ENCODE measurements around the gene CLSTN2.

Gene CLSTN2

GRCh38 chr3:139940622-139941021 lies 5.6 kb downstream of the CLSTN2 start:
- no peak for FAIRE-seq
- DNase-seq (ENCODE audit: extremely low spot score, insufficient read length, low read depth), result no peak

DNA sequence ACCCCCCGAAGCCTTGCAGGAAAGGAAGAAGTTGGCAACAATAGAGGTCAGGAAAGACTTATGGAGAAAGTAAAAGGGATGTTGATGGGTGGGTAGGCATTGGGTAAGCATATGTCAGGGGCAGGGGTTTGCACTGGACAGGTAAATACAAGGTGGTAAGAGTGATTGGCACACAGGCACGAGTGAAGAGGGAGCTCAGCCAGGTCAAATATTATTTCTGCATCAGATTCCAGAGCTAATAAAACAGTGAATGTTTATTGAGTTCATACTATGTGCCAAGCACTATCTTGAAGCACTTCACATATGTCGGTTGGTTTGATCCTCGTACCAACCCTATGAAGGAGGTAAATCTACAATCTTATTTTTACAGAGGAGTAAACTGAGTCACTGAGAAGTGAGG lies 6.6 kb downstream of the CLSTN2 start:
- no peak for FAIRE-seq

GRCh38 chr3:139944256-139944910 lies 9.4 kb downstream of the CLSTN2 start:
- FAIRE-seq, result no peak
- no peak for DNase-seq (ENCODE audit: extremely low spot score, insufficient read length, low read depth)

More for the DNA sequence above, 6.6 kb downstream of the CLSTN2 start:
- no peak for DNase-seq (ENCODE audit: extremely low spot score, insufficient read length, low read depth)

GRCh38 chr3:139945386-139945785 lies 10.4 kb downstream of the CLSTN2 start:
- DNase-seq (ENCODE audit: extremely low spot score, insufficient read length, low read depth) (no peak), FAIRE-seq (no peak)

- FAIRE-seq, result no peak
- no peak for DNase-seq (ENCODE audit: extremely low spot score, insufficient read length, low read depth)
Measured at GRCh38 chr3:139945942-139946341, 11.0 kb downstream of the CLSTN2 start.

GRCh38 chr3:139948467-139948866 lies 13.5 kb downstream of the CLSTN2 start:
- no peak for FAIRE-seq
- DNase-seq (ENCODE audit: extremely low spot score, insufficient read length, low read depth), result no peak

DNA sequence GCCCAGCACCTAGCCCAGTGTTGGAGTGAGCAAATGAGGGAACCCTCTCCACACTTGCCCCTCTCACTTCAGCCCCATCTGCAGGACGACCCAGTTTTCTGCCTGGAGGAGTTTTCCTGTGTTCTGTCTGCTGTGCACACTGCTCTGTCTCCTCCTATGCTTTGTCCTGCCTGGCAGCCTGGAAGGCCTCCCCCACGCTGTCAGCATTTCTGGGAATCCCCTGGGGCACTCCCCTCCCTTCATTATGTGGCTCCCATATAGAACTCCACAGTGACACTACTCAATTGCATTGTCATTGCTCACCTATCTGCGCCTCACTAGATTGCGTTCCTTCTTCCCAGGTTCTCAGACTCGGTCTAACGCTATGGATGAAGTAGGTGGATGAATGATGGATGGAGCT lies 13.9 kb downstream of the CLSTN2 start:
- DNase-seq (ENCODE audit: extremely low spot score, insufficient read length, low read depth), result no peak
- FAIRE-seq, result no peak

DNA sequence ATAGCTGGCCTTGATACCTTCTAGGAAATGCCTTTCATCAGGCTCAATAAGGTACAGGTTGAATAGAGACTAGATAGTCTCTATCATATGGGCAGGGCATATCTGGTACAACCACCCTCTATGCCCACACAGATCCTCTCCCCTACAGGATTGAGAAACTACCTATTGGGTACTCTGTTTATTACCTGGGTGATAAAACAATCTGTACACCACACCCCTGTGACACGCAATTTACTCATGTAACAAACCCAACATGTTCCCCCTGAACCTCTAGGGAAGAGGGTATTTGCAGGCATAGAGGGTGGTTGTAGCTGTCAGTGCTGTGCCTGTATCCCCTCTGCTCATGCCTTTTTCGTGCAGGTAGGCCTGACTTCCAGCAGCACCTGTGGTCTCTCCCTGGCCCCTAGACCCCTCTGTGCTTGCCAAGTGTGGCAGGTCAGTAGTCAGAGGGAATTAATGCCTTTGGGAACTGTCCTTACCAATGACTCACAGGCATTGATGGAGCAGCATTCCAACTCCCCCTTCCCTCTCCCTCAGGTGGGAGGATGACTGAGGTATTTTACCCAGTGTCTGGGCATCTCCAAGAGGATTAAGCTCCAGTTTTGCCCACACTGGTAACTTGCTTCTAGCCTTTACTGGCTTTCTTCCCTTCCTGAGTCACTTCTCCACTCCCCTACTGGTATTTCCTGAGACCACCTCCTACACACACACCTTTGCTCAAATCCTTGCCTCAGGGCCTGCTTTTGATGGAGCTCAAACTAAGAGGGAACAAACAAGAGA lies 18.3 kb downstream of the CLSTN2 start:
- FAIRE-seq (no peak), DNase-seq (ENCODE audit: extremely low spot score, insufficient read length, low read depth) (no peak)

DNA sequence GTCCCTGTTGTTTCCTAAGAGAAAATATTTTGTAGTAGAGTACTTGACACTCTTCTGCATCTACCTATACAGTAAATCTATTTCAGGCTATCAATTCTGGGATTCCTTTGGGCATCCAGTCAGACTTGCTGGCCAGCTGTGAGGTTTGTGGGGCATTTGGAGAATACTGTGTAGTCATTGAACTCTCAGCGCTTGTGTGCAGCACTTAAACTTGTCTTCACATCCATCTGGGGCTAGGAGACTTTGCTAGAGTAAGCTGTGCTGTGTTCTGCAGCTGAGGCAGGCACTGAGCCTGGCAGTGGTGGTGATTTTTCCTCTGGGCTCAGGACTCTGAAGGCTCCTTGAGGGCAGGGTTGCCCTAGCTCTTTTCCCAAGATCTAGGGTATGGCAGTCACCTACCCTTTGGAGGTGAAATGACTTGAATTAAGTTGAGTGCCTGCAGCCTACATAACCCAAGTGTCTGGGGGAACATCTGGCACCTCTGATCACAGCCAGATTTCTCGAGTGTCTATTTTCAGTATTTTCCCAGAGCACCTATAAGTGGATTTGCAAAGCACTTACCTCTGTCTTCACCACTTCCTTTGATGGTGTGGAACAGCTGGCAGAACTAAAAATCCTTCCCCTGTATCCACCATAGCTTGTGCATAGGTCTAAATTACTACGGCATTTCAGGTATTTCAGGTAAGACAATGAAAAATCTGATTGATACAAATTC lies 19.3 kb downstream of the CLSTN2 start:
- DNase-seq (ENCODE audit: extremely low spot score, insufficient read length, low read depth) (no peak), FAIRE-seq (no peak)

- DNase-seq (ENCODE audit: extremely low spot score, insufficient read length, low read depth) (no peak), FAIRE-seq (no peak)
Measured at GRCh38 chr3:139957844-139958243, 22.9 kb downstream of the CLSTN2 start.

- DNase-seq (ENCODE audit: extremely low spot score, insufficient read length, low read depth), result no peak
- no peak for FAIRE-seq
Measured at GRCh38 chr3:139969386-139969785, 34.4 kb downstream of the CLSTN2 start.

GRCh38 chr3:139970526-139970925 lies 35.5 kb downstream of the CLSTN2 start:
- no peak for FAIRE-seq

GRCh38 chr3:139974809-139975425 lies 39.9 kb downstream of the CLSTN2 start:
- no peak for FAIRE-seq
- no peak for DNase-seq (ENCODE audit: extremely low spot score, insufficient read length, low read depth)

More at GRCh38 chr3:139970526-139970925, 35.5 kb downstream of the CLSTN2 start:
- no peak for DNase-seq (ENCODE audit: extremely low spot score, insufficient read length, low read depth)

DNA sequence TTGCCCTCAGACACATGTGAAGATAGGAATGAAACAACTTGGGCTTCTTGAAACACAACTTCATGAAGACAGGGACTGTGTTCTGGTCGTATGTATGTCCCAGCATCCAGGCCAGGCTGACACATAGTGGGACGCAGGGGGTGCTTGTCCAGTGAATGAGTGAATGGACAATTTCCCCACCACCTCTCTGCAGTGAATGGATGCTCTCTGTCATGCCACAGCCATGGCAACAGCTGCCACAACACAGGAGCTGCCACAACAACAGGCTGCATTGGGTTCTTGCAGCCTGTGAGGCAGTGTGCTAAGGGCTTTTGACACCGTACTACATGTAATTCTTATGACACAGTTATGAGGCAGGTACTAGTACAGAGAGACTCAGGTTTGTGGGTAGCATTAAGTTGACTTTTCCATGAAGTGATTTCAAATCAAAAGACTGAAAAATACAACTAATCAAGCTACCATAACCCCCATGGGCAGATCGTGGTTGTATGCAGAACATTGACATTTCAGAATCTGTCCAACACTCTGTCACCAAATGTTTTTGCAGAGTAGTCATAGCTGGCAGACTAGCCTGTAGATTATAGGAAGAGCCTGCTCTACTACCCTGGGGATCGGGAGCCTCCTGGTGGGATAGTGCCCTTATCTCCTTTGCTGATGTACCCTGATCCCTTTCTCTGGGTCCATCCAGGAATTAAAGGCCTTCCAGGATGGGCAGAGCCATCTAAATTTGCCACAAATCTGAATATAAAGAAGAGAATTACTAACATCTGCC lies 40.8 kb downstream of the CLSTN2 start:
- FAIRE-seq, result no peak
- DNase-seq (ENCODE audit: extremely low spot score, insufficient read length, low read depth), result no peak

GRCh38 chr3:139978966-139979365 lies 44.0 kb downstream of the CLSTN2 start:
- no peak for FAIRE-seq
- no peak for DNase-seq (ENCODE audit: extremely low spot score, insufficient read length, low read depth)

DNA sequence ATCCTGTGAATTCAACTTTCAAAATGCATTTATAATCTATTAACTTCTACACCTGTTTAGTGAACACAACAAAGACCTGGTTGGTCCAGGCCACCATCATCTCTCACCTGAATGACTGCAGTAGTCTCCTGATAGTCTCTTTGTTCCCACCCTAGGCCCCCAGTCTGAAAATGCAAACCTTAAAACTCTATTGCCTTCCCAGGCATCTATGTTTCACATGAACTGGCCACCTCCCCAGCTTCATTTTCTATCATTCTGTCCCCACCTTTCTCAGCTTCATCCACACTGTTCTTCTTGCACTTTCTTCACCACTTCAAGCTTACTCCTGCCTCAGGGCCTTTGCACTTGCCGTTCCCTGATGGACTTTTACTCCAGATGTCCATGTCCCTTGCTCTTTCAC lies 45.0 kb downstream of the CLSTN2 start:
- no peak for DNase-seq (ENCODE audit: extremely low spot score, insufficient read length, low read depth)
- FAIRE-seq, result no peak

- DNase-seq (ENCODE audit: extremely low spot score, insufficient read length, low read depth) (no peak), FAIRE-seq (no peak)
Measured at GRCh38 chr3:139982404-139982803, 47.4 kb downstream of the CLSTN2 start.

DNA sequence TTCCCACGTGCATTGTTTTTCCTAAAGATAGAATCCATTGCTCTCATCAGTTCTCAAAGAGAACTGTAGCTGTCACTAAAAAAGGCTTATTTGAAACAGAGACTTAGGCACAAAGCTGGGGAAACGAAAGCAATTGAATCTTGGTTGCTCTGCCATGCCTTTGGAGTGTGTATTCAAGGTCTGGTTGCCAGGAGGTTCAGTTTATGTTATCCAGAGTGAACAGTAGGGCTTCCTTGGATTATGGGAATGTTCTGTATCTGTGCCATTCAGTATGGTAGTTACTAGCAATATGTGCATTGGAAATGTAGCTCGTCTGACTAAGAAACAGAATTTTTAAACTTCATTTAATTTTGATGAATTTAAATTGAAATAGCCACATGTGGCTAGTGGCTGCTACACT lies 50.6 kb downstream of the CLSTN2 start:
- DNase-seq (ENCODE audit: extremely low spot score, insufficient read length, low read depth), result no peak
- FAIRE-seq, result no peak

- FAIRE-seq, result no peak
- DNase-seq (ENCODE audit: extremely low spot score, insufficient read length, low read depth), result no peak
Measured at GRCh38 chr3:139987908-139988307, 52.9 kb downstream of the CLSTN2 start.

Data from GM18507 (cell line).